Immature natural killer cell (primary cell): Measurements from ENCODE around the gene ENOSF1. TPM values are rescaled to one million over a fixed set of nuclear protein-coding genes. Genes with fewer than 3 reads are reported as not detected.

Source experiments
- DNase-seq, 3 donors: peaks; one replicate each; pipeline ENCODE4 v3.0.0; 2022; ENCODE audit warnings: mixed read lengths in 1 of 3
- H3K27ac Mint-ChIP-seq, 6 donors: one replicate each; pipeline ENCODE4 v1.8.0; 2020; ENCODE audit warnings: mixed read lengths in 6 of 6, mild to moderate bottlenecking in 5 of 6, inconsistent platforms in 4 of 6, moderate library complexity in 3 of 6
- H3K27me3 Mint-ChIP-seq, 3 donors: one replicate each; pipeline ENCODE4 v1.8.0; 2020 to 2021; ENCODE audit warnings: low read depth in 3 of 3, mild to moderate bottlenecking in 3 of 3, mixed read lengths in 3 of 3, moderate library complexity in 3 of 3, inconsistent platforms in 1 of 3
- H3K36me3 Mint-ChIP-seq, 3 donors: one replicate each; pipeline ENCODE4 v1.8.0; 2020; ENCODE audit warnings: mixed read lengths in 3 of 3, inconsistent platforms in 2 of 3, mild to moderate bottlenecking in 2 of 3
- H3K4me1 Mint-ChIP-seq, 2 donors: one replicate each; pipeline ENCODE4 v1.8.0; 2020; ENCODE audit warnings: inconsistent platforms in 2 of 2, mild to moderate bottlenecking in 2 of 2, mixed read lengths in 2 of 2, moderate library complexity in 1 of 2
- H3K4me3 Mint-ChIP-seq, 5 donors: one replicate each; pipeline ENCODE4 v1.8.0; 2020; ENCODE audit warnings: mild to moderate bottlenecking in 5 of 5, mixed read lengths in 5 of 5, inconsistent platforms in 3 of 5, moderate library complexity in 3 of 5
- H3K9me3 Mint-ChIP-seq, 6 donors: one replicate each; pipeline ENCODE4 v1.8.0; 2020; ENCODE audit warnings: mild to moderate bottlenecking in 6 of 6, mixed read lengths in 6 of 6, inconsistent platforms in 4 of 6, moderate library complexity in 3 of 6
- polyA plus RNA-seq, 3 donors: library from polyadenylated mRNA; unstranded; fragments of 300-500 nt; fragmentation: Illumina TruSeq; gene quantifications; one replicate each; pipeline ENCODE4 v1.2.3, GENCODE V29; 2021

The ENOSF1 gene
- polyA plus RNA-seq, 3 donors from 2014 or later, result 1.9 to 8.0 (median 4.3) TPM

DNA sequence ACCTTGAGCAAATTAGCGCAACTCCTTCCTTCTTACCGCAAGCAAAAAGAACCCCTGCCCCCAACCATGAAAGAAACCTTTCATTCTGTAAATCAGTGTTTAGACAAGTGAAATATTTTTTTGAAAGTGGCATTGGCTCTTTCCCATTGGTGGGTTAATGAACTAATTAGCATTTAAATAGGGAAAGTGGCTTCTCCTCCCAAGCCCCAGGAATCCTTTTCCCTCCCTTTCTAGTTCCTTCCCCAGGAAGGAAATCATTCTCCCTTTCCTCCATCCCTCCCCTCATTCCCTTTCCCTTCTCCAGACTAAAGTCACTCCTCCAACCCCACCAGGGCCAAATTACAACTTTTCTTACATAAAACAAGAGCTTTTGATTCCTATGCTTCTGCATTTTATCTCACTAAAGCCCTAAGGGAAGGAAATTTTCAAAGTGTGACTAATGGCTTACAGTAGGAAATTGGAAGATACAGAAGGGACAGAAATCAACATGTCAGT is 77.8 kb downstream of the ENOSF1 start:
- Mint-ChIP-seq H3K27ac (no peak overlapping the region), H3K4me1 (no peaks in the 10 kb centered on the region), H3K4me3 (no peak overlapping the region), H3K9me3 (no peaks in the 10 kb centered on the region), H3K27me3 (peaks cover 2 to 4% (median 4%) of the 10 kb centered on the region in 3 donors), H3K36me3 (no peaks in the 10 kb centered on the region)
- DNase-seq, result no peak

DNA sequence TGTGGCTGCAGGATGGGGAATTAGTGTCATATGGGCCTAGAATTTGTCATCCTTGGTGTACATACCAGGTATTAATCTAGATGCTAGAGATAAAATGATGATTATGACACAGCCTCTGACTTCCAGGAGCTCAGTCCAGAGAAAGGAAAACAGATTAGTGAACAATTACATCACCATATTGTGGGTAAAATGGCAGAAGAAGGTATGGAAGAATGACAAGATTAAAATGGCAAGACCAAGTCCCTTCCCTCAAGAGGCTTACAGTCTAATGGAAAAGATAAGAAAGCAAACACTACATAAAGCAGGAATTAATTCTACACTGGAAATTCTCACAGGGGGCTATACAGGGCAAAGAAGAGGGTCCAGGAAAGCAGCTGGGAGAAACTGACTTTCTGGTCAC is 80.9 kb downstream of the ENOSF1 start:
- DNase-seq, result no peak

DNA sequence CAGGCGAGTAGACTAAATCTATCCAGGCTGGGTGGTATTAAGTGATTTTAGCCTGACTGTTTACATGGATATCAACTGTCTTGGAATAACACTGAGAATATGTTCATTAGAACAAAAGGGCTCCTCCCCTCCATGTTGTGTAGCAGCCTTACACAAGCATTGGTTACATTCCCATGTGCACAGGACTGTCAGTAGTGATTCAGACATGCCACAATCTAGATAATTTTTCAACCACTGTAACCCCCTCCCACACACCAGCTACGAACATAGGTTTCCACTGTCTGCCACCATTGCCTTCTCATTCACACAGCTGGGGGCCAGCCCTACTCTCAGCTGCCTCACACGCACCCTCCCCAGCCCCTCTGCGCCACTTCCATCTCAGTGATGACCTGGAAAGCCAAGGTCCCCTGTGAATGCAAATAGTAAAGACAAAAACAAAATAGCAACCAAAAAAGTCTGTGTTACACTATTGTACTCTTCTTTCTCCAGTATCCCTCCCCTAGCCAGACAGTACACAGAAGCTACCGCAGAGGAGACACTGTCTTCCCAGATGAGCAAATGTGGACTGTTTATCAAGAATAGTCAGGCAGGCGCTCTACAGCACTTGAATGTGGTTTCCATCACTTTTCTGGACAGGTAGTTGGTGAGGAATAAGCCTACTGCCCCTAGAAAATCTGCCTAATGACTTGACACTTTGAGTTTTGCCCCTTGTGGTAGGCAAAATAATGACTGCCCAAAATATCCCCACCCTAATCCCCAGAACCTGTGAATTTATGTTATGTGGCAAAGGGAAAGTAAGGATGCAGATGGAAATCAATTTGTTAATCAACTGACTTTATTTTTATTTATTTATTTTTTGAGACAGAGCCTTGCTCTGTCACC is 82.9 kb downstream of the ENOSF1 start:
- DNase-seq, result no peak
- no peaks in the 10 kb centered on the region for H3K9me3 Mint-ChIP-seq
- no peak overlapping the region for H3K4me3 Mint-ChIP-seq
- H3K27me3 Mint-ChIP-seq, result peaks cover 3 to 8% (median 8%) of the 10 kb centered on the region in 3 donors
- no peaks in the 10 kb centered on the region for H3K36me3 Mint-ChIP-seq
- no peaks in the 10 kb centered on the region for H3K4me1 Mint-ChIP-seq
- no peak overlapping the region for H3K27ac Mint-ChIP-seq

More for the DNA sequence above, 80.9 kb downstream of the ENOSF1 start:
- H3K4me3 Mint-ChIP-seq, result no peak overlapping the region
- no peaks in the 10 kb centered on the region for H3K4me1 Mint-ChIP-seq
- H3K27me3 Mint-ChIP-seq, result peaks cover 3 to 6% (median 4%) of the 10 kb centered on the region in 3 donors
- H3K9me3 Mint-ChIP-seq, result no peaks in the 10 kb centered on the region
- H3K36me3 Mint-ChIP-seq, result no peaks in the 10 kb centered on the region
- H3K27ac Mint-ChIP-seq, result no peak overlapping the region

DNA sequence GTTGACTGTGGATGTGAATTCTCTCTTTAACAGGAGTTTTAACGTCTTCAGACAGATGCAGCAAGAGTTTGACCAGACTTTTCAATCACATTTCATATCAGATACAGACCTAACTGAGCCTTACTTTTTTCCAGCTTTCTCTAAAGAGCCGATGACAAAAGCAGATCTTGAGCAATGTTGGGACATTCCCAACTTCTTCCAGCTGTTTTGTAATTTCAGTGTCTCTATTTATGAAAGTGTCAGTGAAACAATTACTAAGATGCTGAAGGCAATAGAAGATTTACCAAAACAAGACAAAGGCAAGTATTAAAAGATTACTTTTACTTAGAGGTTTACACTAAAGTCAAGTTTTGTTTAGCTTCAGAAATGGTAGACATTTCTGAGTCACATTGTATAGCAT is 85.2 kb downstream of the ENOSF1 start:
- Mint-ChIP-seq H3K27ac (no peak overlapping the region), H3K4me1 (peaks cover 0 to 1% of the 10 kb centered on the region in 2 donors), H3K27me3 (peaks cover 3 to 6% (median 5%) of the 10 kb centered on the region in 3 donors), H3K9me3 (no peaks in the 10 kb centered on the region), H3K4me3 (no peak overlapping the region), H3K36me3 (no peaks in the 10 kb centered on the region)
- no peak for DNase-seq

DNA sequence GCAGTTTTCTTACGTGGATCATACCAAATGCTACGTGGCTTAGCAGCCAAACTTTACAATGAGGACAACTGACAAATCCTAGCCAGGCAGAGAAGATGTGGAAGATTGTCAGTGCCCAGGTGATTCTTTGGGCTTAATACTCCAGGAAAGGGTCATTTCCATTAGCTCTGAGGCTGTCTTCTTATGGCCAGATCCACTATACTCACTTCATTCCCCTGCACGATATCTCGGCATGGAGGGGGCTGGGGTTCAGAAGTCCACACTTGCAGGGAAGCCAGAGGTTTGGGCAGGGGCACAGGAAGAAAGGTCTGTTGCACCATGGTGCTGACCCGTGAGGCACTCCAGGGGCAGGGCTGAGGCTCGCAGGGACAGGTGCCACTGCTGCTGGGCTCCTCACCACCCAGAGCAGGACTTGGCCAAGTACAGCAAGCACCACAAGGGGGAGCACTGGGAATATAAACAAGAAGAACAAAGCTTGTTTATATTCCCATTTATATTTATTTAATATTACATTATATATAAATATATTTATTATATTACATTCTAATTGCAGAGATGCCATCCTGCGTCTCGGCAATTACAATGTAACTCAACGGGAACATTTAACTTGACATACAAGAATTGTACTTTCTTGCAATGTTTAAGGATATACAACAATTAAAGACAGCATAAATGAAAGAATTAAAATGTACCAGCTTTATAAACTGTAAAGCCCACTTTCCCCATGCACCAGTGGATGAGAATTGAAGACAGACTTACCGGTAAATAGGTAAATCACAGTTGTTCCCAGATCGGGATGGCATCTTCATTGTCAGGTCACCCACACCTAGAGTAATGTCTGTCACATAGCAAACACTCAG is 88.4 kb downstream of the ENOSF1 start:
- H3K9me3 Mint-ChIP-seq, result no peaks in the 10 kb centered on the region
- H3K36me3 Mint-ChIP-seq, result no peaks in the 10 kb centered on the region
- no peak overlapping the region for H3K4me3 Mint-ChIP-seq
- peaks cover 0 to 1% of the 10 kb centered on the region in 2 donors for H3K4me1 Mint-ChIP-seq
- DNase-seq, result peak; percentile 29 to 48 (median 44)
- peaks cover 4 to 6% (median 4%) of the 10 kb centered on the region in 3 donors for H3K27me3 Mint-ChIP-seq
- H3K27ac Mint-ChIP-seq, result no peak overlapping the region

DNA sequence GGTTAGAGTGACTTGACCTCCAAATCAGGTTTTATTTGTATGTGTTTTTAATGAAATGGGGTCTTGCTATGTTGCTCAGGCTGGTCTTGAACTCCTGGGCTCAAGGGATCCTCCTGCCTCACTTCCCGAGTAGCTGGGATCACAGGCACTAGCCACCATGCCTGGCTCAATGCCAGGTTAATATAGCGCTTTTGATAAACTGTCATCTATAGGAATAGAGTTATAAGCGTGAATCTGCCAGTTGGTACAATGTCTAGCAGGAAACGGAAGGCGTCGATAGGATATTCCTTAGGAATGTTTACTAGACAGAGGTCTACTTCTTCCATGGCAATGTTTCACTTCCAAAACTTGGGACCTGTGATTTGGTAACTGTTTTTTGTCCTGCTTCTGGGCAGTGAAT is 90.1 kb downstream of the ENOSF1 start:
- H3K4me1 Mint-ChIP-seq, result peaks cover 0 to 1% of the 10 kb centered on the region in 2 donors
- H3K27me3 Mint-ChIP-seq, result peaks cover 4 to 6% (median 4%) of the 10 kb centered on the region in 3 donors
- no peaks in the 10 kb centered on the region for H3K36me3 Mint-ChIP-seq
- no peak overlapping the region for H3K27ac Mint-ChIP-seq
- no peaks in the 10 kb centered on the region for H3K9me3 Mint-ChIP-seq
- no peak for DNase-seq
- H3K4me3 Mint-ChIP-seq, result no peak overlapping the region

DNA sequence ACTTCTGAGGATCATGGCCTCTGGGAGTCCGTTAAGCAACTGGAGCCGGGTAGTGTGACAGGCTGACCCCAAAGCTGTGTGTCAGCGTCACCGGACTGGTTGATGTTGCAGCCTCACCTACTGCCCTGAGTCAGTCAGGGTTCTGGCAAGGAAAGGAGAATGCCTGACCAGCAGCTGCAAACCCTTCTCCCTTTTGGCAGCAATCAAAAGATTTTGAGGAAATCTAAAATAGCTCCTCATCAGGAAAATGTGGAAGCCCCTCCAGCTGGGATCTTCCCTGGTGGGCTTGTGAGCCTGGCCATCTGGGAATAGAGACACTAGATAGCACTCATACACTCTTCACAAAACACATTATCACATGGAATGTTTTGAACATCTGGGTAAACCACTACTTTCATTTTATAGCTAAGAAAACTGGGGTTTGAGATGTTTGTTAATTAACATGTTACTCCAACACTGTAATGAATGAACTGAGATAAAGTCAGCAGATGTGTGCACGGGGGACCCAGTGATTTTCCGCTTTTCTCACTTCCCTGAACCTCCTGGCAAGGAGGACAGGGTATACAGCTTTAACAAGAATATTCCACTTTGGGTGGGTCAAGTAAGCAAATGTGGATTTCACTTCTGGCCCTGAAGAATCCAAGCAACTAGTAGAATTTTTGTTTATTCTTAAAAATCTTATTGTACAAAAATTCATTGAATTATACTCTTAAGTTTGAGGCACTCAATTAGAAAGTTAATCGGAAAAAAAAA is 91.0 kb downstream of the ENOSF1 start:
- H3K9me3 Mint-ChIP-seq, result no peaks in the 10 kb centered on the region
- no peak overlapping the region for H3K4me3 Mint-ChIP-seq
- no peaks in the 10 kb centered on the region for H3K36me3 Mint-ChIP-seq
- H3K27ac Mint-ChIP-seq, result no peak overlapping the region
- peaks cover 4 to 6% (median 4%) of the 10 kb centered on the region in 3 donors for H3K27me3 Mint-ChIP-seq
- peaks cover 0 to 1% of the 10 kb centered on the region in 2 donors for H3K4me1 Mint-ChIP-seq
- no peak for DNase-seq

Other genes starting within 250 kb of the ENOSF1 start
- not detected for gene COLEC12, start 211.9 kb downstream of the ENOSF1 start, polyA plus RNA-seq
- not detected for gene CETN1, start 132.2 kb downstream of the ENOSF1 start, polyA plus RNA-seq
- under 1 TPM in 1 of 3 donors, not detected in 2; 0.24 TPM for gene CLUL1, start 115.6 kb downstream of the ENOSF1 start, polyA plus RNA-seq
- gene TYMS, start 55.0 kb downstream of the ENOSF1 start, polyA plus RNA-seq, result 10 to 100 TPM; 12.6 to 16.9 (median 14.5) TPM
- 10 to 100 TPM in 1 of 3 donors, 1 to 10 TPM in 2; 2.0 to 11.6 (median 7.0) TPM for gene YES1, start 99.6 kb upstream of the ENOSF1 start, polyA plus RNA-seq
- gene ADCYAP1, start 192.2 kb upstream of the ENOSF1 start, polyA plus RNA-seq, result not detected